HG03060 (cell line): Measurements from ENCODE around the gene MED14.

Experiments used
- ATAC-seq: cut with Tn5 transposase; IDR thresholded peaks from one replicate; pipeline ENCODE4 v1.9.1; 2021; ENCODE audit warnings: low read depth, moderate number of reproducible peaks; ENCODE audit not compliant: unreplicated experiment

The MED14 gene

GRCh38 chrX:40671126-40671525 lies 64.2 kb downstream of the MED14 start:
- ATAC-seq, result no peak

DNA sequence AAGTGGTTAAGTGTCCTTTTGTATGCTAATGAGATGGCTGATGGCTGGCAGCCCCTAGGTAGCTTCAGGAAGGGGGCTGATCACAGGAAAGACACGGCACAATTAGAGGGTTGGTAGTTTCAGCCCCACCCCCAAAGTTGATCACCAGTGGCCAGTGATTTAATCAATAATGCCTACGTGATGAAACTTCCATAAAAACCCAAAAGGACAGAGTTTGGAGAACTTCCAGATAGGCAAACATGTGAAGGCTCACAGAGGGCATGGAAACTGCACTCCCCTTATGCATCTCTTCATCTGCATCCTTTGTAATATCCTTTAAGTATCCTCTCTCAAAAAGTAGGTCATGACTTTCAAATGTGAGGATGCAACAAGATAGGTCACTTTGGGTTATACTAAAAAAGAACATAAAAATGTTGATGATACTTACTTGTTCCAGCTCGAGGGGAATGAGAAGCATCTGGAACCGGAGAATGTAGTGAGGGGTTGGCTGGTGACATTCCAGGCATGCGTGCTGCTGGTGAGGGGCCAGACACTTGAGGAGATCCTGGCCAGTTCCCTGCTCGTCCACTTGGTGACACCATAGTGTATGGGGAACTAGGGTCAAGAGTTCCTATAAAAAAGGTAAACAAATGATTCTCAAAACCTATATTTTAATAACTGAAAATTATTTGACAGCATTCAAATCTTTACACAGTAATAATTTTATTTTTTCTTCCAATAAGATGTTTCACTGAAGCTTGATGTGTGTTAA lies 71.3 kb downstream of the MED14 start:
- ATAC-seq, result no peak

GRCh38 chrX:40663078-40663740 lies 72.1 kb downstream of the MED14 start:
- ATAC-seq, result no peak

DNA sequence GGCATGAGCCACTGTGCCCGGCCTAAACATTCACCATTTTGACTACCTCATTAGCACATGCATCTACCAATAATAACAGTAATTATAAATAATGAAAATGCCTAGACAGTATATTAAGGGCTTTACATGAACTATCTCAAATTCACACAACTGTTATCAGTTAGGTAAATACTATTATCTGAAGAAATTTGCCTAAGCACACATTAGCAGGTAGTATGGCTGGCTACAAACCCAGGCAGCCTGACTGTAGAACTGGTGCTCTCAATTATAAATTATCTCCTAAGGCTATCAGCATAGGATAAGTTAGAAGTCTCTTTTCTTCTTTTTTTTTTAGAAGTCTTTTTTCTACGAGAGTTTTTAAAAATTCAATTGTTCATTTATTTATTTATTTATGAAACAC lies 73.9 kb downstream of the MED14 start:
- ATAC-seq, result no peak

DNA sequence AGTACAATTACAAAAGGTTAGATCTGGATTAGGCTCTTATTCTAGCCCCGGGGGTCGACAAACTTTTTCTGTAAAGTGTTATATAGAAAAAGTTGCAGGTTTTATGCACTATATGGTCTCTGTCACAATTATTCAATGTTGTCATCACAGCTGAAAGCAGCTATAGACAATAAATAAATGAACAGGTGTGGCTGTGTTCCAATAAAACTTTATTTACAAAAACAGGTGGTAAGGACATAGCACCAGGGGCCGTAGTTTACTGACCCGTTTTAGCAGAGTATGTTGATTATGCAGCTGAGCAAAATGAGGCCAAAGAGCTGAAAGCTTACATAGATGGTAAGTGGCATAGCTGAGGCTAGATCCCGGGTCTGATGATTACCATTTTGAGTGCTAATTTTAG lies 75.0 kb downstream of the MED14 start:
- no peak for ATAC-seq

- ATAC-seq, result no peak
Measured at GRCh38 chrX:40653535-40653934, 81.8 kb downstream of the MED14 start.

DNA sequence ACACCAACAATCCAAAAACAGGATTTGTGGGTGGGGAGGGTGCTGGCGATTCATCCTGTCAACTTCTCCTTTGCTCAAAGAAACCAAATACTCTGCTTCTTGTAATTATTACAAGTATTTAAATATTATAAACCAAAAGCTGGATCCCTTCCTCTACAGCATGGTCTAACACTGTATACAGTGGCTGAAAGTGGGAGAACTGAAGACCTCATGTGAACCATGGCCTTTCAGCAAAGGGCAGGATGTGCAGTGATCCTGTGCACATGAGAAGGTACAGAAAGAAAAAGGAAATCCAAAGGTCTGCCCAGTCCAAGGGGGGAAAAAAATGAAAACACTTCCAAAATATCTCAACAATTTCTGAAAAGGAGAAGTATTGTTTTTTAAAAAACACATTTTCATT lies 82.7 kb downstream of the MED14 start:
- ATAC-seq, result no peak

- no peak for ATAC-seq
Measured at GRCh38 chrX:40651620-40652223, 83.6 kb downstream of the MED14 start.

DNA sequence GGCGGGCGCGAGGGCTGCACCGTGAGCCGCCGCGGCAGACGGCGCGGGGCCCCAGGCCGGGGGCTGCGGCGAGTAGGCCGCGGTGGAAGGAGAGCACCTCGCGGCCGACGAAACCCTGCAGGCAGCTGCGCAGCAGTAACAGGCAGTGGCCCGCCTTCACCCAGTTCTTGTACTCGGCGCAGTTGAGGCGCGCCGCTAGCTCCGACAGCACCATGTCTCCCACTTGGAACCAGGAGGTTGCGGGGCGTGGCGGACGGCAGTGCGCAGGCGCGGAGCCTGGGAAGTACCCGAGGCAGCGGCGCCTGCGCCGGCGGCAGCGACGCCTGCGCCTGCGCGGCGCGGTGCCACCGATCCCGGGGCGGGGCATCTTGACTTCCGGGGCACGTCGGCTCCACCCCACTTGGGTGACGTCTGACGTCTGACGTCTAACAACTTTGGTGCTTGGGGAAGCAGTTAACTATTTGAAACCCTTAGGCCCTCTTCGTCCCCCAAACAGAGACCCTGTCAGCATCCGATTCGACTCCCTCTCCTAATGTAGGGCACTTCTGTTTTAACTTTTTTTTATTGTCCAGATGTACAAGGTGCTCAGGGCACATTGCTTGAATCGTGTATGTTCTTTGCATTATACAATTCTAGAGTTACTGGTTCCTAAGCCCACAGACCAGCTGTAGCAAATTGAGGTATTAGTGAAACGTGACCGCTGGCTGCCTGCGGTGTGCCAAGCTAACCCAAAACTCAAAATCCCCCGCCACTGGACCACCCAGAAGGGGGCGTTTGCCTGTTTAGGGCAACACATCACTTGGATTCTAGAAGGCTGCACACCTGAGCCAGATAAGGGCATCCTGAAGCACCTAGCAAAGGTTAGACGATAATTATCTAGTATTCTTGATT lies 87.8 kb downstream of the MED14 start, which contains the start of gene CXorf38:
Gene CXorf38 (minus strand): TSS at position 255 of the 891 bp plus-strand sequence. CDS start 41 bp downstream, at position 214.
- no peak for ATAC-seq

DNA sequence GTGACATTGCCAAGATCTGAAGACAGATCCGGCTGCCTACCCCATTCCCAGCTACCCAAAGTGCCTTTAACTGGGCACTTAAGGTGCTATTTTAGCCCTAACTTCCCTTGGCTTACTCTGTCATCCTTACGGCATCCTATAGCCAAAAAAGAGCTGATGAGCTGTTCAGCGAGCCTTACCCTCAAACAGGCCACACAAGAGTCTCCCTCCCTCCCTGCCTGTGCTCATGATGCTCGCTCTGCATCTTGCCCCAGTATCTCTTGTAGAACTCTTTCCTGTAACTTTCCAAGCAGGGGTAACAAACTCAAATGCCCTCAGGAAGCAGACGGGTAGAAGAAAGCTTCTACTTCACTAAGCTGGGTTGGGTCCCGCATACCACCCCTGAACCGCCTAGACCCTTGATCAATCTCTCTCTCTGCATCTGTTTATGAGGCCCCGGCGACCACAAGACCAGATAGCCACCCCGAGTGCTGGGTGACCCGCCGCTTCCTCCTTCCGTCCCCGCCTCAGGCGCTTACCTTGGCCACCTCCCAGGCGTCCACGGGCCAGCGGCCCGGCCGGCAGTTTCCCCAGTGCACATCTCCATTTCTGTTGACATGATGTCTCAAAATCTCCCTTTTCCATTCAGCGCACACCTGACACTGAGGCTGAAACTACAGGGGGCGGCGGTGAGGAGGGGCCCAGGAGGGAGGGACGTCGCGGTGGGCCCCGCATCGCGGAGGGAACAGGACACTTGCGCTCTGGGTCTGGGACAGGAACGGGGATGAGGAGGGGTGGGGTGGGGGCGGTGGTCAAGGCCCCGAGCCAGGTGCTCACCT lies 88.6 kb downstream of the MED14 start:
- ATAC-seq, result no peak

DNA sequence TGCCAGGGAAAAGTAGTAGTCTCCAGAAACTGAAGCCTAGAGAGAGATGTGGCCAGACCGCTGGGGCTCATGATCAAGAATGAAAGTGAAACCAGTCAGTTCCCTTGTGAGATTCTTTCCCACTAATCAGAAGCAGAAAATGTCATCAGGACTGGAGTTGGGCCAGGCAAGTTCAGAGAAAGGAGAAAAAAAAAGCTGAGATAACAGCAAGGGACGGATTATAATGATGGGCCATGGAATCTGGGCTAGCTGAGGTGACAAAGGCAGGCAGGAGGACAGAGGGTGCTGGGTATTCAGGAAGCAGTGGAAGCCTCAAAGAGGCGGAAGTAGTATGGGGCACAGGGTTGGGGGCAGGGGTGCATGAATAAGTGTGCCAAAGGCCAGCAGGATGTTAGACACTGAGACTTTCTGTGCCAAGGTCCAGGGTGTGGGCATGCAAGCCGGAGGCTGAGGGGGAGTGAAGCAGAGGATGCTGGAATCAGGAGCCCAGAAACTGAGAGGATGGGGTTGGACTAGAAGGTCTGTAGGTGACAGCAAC lies 90.5 kb downstream of the MED14 start:
- no peak for ATAC-seq

- no peak for ATAC-seq
Measured at GRCh38 chrX:40644176-40644575, 91.2 kb downstream of the MED14 start.

DNA sequence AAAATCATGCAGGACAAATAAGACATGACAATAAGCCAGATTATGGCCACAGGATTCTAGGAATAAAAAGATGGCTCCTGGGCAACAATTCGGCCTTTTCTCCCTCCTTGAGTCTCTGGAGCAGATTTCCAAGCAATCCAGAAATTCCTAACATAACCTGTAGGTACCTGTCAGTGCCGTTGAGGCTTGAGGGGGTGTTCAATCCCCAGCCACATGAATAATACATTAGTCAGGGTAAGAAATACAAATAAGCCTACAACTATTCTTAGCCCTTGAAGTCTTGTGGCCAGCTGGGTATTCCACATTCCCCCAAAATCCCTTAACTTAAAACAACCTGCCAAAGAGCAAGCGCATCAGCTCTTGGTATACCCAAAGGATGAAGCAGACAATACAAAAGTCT lies 97.7 kb downstream of the MED14 start:
- no peak for ATAC-seq

DNA sequence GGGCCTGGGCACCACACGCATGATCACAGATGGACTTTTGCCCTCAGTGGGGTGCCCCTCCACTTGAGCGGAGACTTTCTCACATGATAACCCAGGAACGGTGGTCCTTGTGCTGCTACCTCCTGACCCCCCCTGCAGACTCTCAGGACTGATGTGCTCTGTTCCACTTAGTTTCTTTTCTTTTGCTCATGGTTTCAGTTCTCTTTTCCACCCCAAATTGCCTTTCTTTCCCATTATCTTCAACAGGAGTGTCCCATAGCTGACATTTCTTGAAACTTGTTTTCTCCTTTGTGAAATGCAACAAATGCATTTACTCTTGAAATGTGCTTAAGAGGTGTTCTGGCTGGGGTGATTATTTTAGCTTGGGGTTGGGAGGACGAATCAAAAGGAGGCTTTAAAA lies 103.1 kb downstream of the MED14 start:
- ATAC-seq, result no peak

DNA sequence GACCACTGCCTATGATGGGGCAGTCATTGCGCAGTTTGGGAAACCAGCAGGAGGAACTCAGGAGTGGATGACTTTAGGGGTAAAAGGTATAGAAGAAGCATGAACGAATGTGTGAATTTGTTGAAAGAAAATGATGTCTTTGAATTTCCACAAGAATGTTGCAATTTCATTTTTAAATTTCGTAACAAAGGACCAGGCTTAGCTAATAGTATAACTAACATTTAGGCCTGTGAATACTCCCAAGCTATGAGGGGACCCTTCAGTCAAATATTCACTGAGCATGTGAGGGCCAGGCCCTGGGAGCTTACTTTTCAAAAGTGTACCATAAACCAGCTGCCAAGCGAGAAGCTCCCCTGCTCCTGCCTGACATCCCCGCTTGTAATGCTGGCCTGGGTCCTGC lies 106.8 kb downstream of the MED14 start:
- no peak for ATAC-seq

- ATAC-seq, result no peak
Measured at GRCh38 chrX:40625294-40625693, 110.0 kb downstream of the MED14 start.

DNA sequence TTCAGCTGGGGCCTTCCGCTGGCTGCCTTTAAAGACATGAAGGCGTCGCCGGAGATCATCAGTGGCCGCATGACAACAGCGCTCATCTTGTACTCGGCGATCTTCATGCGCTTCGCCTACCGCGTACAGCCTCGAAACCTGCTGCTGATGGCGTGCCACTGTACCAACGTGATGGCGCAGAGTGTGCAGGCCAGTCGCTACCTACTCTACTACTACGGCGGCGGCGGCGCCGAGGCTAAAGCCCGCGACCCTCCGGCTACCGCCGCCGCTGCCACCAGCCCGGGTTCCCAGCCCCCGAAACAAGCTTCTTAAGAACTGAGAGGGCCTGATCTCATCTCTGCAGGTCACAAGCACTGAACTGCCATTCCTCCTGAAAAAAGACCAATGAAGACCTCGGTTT lies 111.7 kb downstream of the MED14 start:
- no peak for ATAC-seq

DNA sequence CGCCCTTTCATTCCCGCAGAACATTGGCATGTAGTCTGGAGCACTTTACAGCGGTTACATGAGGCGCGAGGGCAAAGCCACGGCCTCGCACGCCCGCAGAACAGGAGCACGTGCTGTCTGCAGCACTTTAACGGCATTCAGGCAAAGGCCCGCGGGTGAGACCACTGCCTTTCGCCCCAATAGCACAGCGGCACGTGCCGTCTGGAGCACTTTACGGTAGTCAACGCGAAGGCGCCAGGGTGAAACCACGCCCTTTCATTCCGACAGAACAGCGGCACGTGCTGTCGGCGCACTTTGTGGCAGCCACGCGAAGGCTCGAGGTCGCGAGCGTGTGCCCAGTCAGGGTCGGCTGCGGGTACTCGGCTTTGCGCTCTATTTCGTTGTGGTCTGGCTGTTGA lies 112.2 kb downstream of the MED14 start, which contains the start of gene MPC1L:
Gene MPC1L (plus strand): TSS at position 290 of the 398 bp plus-strand sequence. CDS start 138 bp downstream, outside the sequence.
- ATAC-seq, result no peak

DNA sequence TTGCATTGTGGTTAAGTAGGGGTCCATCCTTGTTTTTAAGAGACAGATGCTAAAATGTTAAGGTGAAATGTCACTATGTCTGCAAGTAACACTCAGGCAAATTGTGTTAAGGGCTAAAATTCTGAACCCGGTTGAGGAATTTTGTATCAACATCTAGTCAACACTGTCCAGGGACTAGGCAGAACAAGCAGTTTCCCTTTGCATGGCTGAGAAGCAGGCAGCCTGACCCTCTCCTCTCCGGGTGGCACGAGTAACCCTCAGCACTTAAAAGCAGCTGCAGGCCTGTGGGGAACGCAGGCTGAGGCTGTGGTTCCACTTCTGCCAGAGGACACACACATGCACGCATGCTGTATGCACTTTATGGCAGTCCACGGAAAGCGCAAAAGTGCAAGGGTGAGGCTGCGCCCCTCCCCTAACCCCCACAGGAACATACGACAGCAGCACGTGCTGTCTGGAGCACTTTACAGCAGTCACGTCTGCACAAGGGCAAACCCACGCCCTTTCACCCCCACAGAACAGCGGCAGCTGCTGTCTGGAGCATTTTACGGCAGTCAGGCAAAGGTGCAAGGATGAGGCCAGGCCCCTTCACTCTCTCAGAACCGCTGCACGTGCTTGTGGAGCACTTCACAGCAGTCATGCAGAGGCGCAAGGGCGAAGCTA lies 112.7 kb downstream of the MED14 start:
- no peak for ATAC-seq
